HG02938 (cell line): ENCODE measurements around the gene DNAI1.

Experiments used
- ATAC-seq: cut with Tn5 transposase; IDR thresholded peaks from one replicate; pipeline ENCODE4 v1.9.1; 2021; ENCODE audit warnings: mild to moderate bottlenecking, moderate library complexity; ENCODE audit not compliant: unreplicated experiment

DNAI1 gene

DNA sequence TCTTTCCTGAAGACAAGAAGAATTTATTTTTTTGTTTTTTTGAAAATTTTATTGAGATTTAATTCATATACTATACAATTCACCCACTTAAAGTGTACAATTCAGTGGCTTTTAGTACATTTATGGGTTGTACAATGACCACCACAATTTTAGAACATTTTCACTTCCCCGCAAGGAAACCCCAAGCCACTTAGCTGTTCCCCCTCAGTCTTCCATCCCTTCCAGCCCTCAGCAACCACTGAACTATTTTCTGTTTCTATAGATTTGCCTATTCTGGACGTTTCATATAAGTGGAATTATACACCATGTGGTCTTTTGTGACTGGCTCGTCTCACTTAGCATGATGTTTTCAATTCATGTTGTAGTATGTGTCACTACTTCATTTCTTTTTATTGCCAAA, 28.0 kb downstream of the DNAI1 start:
- ATAC-seq = no peak

GRCh38 chr9:34490360-34490759, 31.8 kb downstream of the DNAI1 start:
- no peak for ATAC-seq

GRCh38 chr9:34490760-34491159, 32.2 kb downstream of the DNAI1 start:
- ATAC-seq = no peak

GRCh38 chr9:34491596-34491995, 33.0 kb downstream of the DNAI1 start:
- no peak for ATAC-seq

DNA sequence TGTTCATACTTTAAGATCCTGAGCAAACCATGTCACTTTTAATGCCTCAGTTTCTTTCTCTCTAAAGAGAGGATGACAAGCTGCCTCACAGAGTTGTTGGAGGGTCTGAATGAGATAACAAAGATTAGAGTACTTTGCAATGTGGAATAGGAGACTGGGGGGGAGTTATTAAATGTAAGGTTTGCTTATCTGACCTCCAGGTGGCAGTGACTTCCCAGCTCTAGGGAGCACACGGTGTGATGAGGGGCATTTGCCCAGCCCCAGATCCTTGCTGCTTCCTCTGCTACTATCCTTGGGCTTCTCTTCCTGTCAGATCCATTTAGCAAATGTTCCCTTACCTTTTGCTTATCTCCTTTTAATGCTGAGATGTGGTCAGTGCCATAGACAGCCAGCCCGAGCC, 33.4 kb downstream of the DNAI1 start:
- no peak for ATAC-seq

DNA sequence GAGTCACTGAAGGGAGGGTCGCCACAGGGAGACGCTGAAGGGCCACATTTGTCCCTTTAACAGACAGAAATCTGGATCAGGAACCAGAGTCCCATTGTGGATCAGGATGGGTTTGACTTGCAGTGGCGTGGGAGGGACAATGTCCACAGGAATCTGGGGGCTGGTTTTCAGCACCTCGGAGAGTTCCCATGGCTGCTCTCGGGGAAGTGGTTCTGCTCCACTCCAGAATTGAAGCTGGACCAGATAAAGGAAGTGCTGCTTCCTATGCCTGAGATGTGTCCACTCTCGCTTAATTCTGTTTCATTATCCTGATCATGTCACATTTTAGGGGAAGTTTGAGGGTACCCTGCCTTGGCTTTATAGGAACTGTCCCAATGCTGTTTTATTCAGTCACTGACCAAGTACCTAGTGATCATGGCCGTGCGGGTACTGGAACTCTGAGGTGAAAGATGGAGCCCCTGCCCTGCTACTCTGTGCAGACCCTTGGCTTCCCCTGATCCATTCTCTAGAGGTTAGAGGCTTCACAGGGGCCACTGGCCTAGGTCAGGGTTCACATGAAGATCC, 35.4 kb downstream of the DNAI1 start:
- ATAC-seq = no peak

DNA sequence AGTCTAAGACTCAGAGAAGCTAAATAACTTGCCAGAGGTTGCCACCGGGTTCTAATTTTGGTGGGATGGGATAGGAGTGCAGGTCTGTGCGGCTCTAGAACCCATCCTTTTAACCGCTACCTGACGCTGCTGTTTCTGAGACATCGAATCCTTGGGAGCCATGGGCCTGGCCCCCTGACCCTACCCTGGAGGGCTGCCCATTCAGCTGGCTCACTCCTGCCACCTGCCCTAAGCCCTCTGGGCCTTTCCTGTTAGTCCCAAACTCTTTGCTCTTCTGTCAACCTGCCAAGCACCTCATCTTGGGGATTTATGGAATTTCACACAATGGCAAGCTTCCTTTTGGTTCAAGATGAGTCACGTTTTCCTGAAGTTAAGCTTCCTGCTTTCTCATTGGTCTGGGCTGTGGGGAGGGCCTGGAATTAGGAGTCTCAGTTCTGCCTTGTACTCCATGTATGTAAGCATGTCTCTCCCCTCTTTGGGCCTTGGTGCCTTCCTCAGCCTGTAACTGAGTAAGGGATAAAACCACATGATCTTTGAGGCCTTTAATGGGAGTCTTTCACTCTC, 37.6 kb downstream of the DNAI1 start:
- ATAC-seq = no peak

DNA sequence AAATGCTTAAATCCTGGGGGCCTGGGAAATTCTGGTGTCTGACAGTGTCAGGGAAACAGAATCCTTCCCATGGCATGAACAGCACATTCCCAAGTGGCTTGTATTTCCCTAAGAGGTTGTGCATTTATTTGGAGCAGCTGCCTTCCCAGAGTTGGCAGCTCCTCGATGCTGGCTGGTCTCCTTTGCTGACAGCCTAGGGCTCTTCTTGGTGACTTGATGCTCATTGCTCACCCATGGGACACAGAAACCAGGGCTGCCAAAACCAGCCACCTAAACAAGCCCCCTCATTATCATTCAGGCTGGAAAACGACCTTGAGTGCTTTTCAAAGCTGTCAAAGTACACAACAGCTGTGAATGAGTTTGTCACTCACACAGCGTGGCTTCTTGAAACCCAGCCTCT, 39.9 kb downstream of the DNAI1 start:
- no peak for ATAC-seq

DNA sequence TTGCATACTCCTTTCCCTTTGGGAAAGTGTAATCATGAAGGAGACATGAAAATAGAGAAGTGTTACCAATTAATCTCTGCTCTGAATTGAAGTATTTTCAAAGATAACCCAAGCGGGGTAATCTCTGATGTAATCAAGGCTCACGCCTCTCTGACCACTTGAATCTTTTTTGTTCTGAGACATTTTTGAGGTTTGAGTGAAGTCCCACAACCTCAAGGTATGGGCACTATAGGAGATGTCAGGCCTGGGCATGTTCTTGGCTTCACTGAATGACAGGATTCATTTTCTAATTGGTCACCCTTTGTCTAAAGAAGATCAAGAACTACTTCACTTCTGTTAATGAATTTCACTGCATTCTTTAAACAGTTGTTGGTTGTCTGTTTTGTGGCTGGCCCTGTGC, 40.5 kb downstream of the DNAI1 start:
- ATAC-seq = no peak

DNA sequence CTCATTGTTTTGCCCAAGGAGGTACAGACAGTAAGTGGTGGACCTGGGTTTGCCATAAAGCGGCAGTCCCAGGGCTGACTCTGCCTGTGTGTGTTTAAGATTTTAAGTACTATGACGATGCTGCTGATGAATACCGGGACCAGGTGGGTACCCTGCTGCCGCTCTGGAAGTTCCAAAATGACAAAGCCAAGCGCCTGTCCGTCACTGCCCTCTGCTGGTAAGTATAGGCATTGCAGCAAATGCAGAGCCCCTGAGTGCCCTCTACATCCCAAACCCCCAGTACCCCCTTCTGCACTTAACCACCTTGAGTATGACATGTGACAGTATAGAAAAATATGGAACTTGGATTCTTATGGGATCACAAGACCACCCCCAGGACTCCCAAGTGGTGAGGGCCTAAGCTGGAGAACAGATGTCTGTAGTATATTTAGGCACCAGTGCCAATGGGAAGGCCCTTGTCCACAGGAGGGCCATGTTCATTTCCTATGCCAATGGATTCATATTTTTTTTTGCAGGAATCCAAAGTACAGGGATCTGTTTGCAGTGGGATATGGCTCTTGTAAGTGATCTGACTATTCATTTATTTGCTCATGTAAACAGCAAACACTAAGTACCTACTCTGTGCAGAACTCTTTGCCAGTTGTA, 42.1 kb downstream of the DNAI1 start:
- ATAC-seq = no peak

DNA sequence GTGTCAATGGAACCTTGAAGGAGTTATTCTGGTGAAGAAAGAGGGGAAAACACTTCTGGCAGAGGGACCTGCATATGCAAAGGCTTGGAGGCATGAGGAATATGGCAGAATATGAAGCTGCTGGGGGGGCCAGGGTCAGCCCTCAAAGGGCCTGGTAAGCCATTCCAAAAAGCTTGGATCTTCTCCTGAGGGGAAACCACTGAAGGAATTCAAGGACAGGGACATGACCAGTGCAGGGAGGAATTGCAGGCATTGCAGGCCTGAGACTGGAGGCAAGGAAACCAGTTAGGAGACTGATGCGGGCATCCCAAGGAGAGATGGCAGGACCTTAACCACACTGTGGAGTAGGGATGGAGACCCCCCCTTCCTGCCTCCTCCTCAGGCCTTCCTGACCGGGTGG, 42.8 kb downstream of the DNAI1 start:
- ATAC-seq = no peak

GRCh38 chr9:34501889-34502425, 43.4 kb downstream of the DNAI1 start:
- no peak for ATAC-seq

DNA sequence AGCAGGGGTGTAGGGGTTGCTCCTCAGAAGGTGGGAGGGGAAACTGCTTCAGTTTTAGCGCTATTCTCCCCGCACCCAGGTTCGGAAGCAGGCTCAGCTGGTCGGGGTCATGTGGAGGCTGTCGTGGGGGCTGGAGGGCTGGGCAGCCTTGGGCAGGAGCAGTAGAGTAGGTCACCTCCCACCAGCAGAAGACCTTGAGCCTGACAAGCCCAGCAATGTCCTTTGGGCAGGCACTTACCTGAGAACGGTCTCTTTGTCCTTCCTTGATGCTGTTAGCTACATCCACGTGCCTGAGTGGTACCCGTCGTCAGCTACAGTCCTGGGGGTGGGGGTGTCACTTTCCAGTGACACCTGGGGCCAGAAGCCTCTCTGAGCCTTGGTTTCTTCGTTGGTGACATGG, 43.9 kb downstream of the DNAI1 start:
- no peak for ATAC-seq

GRCh38 chr9:34502891-34503290, 44.3 kb downstream of the DNAI1 start:
- no peak for ATAC-seq

- no peak for ATAC-seq
These were observed 44.8 kb downstream of the DNAI1 start for GRCh38 chr9:34503406-34503805.

- ATAC-seq = no peak
These were observed 46.9 kb downstream of the DNAI1 start for GRCh38 chr9:34505370-34506120.

DNA sequence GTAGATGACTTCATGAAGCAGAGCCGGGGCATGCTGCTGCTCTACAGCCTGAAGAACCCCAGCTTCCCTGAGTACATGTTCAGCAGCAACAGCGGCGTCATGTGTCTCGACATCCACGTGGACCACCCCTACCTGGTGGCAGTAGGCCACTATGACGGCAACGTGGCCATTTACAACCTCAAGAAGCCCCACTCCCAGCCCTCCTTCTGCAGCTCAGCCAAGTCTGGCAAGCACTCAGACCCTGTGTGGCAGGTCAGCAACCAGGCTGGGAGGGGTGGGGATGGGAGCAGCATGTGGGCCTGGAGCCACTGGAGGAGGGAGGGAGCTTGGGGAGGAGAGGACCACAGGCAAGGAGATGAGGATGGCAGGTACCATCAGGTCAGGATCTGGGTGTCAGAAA, 48.0 kb downstream of the DNAI1 start:
- ATAC-seq = no peak

DNA sequence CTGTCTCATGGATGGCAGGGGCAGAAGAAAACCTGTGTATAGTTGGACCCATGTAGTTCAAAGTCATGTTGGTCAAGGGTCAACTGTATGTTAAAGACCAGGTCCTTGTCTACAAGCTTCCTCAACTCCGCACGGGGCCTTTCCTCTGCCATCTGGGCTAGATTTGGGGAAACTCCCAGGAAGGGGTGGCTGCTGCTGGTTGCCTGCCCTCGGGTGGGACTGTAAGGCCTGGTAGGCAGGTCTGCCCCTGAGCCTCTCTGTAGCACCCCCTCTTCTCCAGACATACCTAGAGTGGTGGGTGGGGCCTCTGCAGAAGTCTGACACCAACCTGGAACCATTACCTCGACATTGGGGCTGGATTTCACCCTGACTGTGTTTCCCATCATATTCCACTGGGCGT, 49.0 kb downstream of the DNAI1 start:
- ATAC-seq = no peak

- no peak for ATAC-seq
These were observed 49.4 kb downstream of the DNAI1 start for GRCh38 chr9:34507966-34508365.

DNA sequence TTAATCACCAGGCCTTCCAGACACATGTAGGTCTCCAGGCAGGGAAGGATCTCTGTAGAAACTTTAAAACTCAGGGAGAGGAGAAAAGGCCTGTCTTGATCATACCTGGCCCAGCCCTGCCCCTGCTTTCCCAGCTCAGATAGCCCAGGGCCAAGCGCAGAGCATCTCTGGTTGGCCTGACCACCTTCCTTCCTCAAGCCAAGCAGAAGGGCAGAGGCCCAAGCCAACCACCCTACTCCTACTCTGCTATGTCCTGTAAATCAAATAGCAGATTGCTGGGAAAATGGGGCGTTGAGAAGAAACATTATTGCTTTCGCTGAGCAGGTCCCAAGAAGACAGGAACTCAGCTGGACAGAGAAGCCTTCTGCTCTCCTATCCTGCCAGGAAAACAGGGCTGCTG, 49.9 kb downstream of the DNAI1 start:
- no peak for ATAC-seq

DNA sequence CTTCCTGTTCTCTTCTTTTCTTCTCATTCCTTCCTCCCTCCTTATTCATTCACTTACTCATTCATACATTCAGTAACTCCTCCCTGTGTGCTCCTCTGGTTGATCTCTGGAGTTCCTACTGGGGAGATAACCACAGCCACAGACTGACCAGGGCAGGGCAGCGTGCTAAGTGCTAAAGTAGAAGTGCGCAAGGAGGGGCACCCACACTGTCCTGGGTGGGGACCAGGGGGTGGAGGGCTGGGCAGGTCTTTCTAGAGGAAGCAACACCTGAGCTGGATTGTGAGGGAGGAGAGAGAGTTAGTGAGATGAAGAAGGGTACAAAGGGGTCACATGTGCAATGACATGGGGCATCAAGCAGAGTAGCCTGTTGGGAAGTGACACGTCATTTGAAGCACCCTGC, 50.3 kb downstream of the DNAI1 start:
- no peak for ATAC-seq
